Endothelial cell of umbilical vein (primary cell): Measurements from ENCODE around the gene RAB3C. TPM values are rescaled to one million over a fixed set of nuclear protein-coding genes. Genes with fewer than 3 reads are reported as not detected.

Source experiments
- BruUV-seq: library from RNA; stranded (reverse); fragments of 400-500 nt; replicated peaks from 2 replicates; lab custom pipeline; 2021; lab: Mats Ljungman, UMichigan
- CTCF ChIA-PET: fragments of 300-600, 350-600 bp; sonication (Branson Sonifier 250); formaldehyde crosslinking; loops from one replicate; lab custom pipeline; 2021; ENCODE audit warnings: antibody characterized with exemption, inconsistent platforms; lab: Charles Lee
- POLR2A ChIA-PET: fragments of 300-600, 350-600 bp; sonication (Branson Sonifier 250); formaldehyde crosslinking; loops from one replicate; lab custom pipeline; 2021; ENCODE audit warnings: antibody characterized with exemption, inconsistent platforms; lab: Charles Lee
- DNase-seq: peaks from one replicate; pipeline ENCODE4 v3.0.0-alpha.2; 2011; ENCODE audit warnings: low read depth, low spot score
- FAIRE-seq: peaks from 2 replicates; lab custom pipeline; 2011; peaks lifted over from hg19 to GRCh38; lab: Jason Lieb, UNC
- H2AFZ ChIP-seq: 2 replicates; pipeline ENCODE4 v1.6.0; 2012; ENCODE audit warnings: low read depth, low read length, control low read depth, inconsistent platforms
- H3K27ac ChIP-seq: 2 replicates; pipeline ENCODE4 v1.5.1; 2011; ENCODE audit warnings: low read depth, mild to moderate bottlenecking, control low read depth, low read length, moderate library complexity; ENCODE audit not compliant: insufficient read depth
- H3K27me3 ChIP-seq, 2 experiments: 2 replicates each; pipeline versions ENCODE4 v1.6.0 to v1.6.1; 2011; ENCODE audit warnings: low read length in 2 of 2, mixed read lengths in 1 of 2; ENCODE audit not compliant: control insufficient read depth in 2 of 2, insufficient read depth in 2 of 2
- H3K36me3 ChIP-seq, 2 experiments: 2 replicates in 1 of 2; 3 replicates in 1 of 2; pipeline ENCODE4 v1.5.1; 2011; ENCODE audit warnings: low read length in 2 of 2, mild to moderate bottlenecking in 1 of 2, moderate library complexity in 1 of 2; ENCODE audit not compliant: control insufficient read depth in 2 of 2, insufficient read depth in 2 of 2; ENCODE audit errors: extremely low read depth in 1 of 2
- H3K4me1 ChIP-seq: 3 replicates; pipeline ENCODE4 v1.5.1; 2011; ENCODE audit warnings: mild to moderate bottlenecking, low read length; ENCODE audit not compliant: control insufficient read depth, insufficient read depth; ENCODE audit errors: extremely low read depth
- H3K4me2 ChIP-seq: 2 replicates; pipeline ENCODE4 v1.6.1; 2011; ENCODE audit warnings: low read length, control low read depth, mixed read lengths; ENCODE audit not compliant: insufficient read depth
- H3K4me3 ChIP-seq, 3 experiments: fragments of 200-600 bp in 1 of 3; sonication (generic), shearing (Covaris generic) in 1 of 3; replicated peaks in 1 of 3; 2 replicates each; pipeline ENCODE4 v1.5.1; 2011 to 2016; ENCODE audit warnings: control low read depth in 3 of 3, low read length in 3 of 3, mild to moderate bottlenecking in 2 of 3, inconsistent platforms in 1 of 3, low read depth in 1 of 3, moderate library complexity in 1 of 3; ENCODE audit not compliant: insufficient read depth in 1 of 3
- H3K79me2 ChIP-seq: 2 replicates; pipeline ENCODE4 v1.6.0; 2012; ENCODE audit warnings: low read length, inconsistent platforms; ENCODE audit not compliant: control insufficient read depth, insufficient read depth
- H3K9ac ChIP-seq: replicated peaks from 2 replicates; pipeline ENCODE3; 2011; ENCODE audit warnings: low read length, control low read depth; ENCODE audit not compliant: insufficient read depth; ENCODE audit errors: extremely low read depth
- H3K9me1 ChIP-seq: replicated peaks from 3 replicates; pipeline ENCODE4 v1.6.0; 2011; ENCODE audit warnings: mild to moderate bottlenecking, low read length; ENCODE audit not compliant: control insufficient read depth, insufficient read depth; ENCODE audit errors: extremely low read depth
- H3K9me3 ChIP-seq: replicated peaks from 2 replicates; pipeline ENCODE4 v1.5.1; 2012; ENCODE audit warnings: low read length, inconsistent platforms; ENCODE audit not compliant: control insufficient read depth, insufficient read depth
- H4K20me1 ChIP-seq: replicated peaks from 2 replicates; pipeline ENCODE3; 2011; ENCODE audit warnings: mild to moderate bottlenecking, low read length; ENCODE audit not compliant: control insufficient read depth, insufficient read depth; ENCODE audit errors: extremely low read depth
- EZH2 ChIP-seq: IDR thresholded peaks from 2 replicates; pipeline ENCODE4 v1.6.1; 2012; ENCODE audit warnings: borderline replicate concordance, low read depth, mild to moderate bottlenecking, moderate library complexity, low read length, inconsistent platforms; ENCODE audit not compliant: severe bottlenecking
- FOS ChIP-seq: IDR thresholded peaks from 2 replicates; pipeline ENCODE4 v1.6.1; 2011; ENCODE audit warnings: mild to moderate bottlenecking, low read length, moderate library complexity, borderline replicate concordance; ENCODE audit not compliant: insufficient read depth
- GATA2 ChIP-seq: IDR thresholded peaks from 2 replicates; pipeline ENCODE4 v1.7.0; 2011; ENCODE audit warnings: low read depth, mild to moderate bottlenecking, moderate library complexity, mixed read lengths, low read length; ENCODE audit not compliant: insufficient read length, insufficient read depth
- JUN ChIP-seq: IDR thresholded peaks from 2 replicates; pipeline ENCODE4 v1.6.1; 2011; ENCODE audit warnings: borderline replicate concordance, low read depth; ENCODE audit not compliant: insufficient read length, insufficient read depth
- MYC ChIP-seq: IDR thresholded peaks from one replicate; pipeline ENCODE4 v1.6.1; 2011; ENCODE audit warnings: mild to moderate bottlenecking, low read depth, low read length
- POLR2A ChIP-seq: IDR thresholded peaks from 2 replicates; pipeline ENCODE4 v1.6.1; 2012; ENCODE audit warnings: low read depth, mild to moderate bottlenecking, control low read depth, low read length
- POLR2AphosphoS5 ChIP-seq: IDR thresholded peaks from 2 replicates; pipeline ENCODE4 v1.6.1; 2012; ENCODE audit warnings: low read depth, mild to moderate bottlenecking, control low read depth, low read length, moderate library complexity; ENCODE audit not compliant: insufficient read depth
- dilution Hi-C: fragments of 300-500 bp; cut with MboI; formaldehyde crosslinking; loops from one replicate; pipeline ENCODE4 v1.15.0; 2019; ENCODE audit warnings: low sequenced_read_pairs; ENCODE audit not compliant: extremely low pct_ligation_motif_present
- intact Hi-C: fragments of 100-400 bp; cut with micrococcal nuclease; formaldehyde crosslinking; loops from one replicate; pipeline ENCODE4 v1.10.0; 2022
- polyA plus RNA-seq, 4 experiments: library from polyadenylated mRNA; depleted of rRNA in 3 of 4; stranded (reverse) in 3 of 4; unstranded in 1 of 4; fragments of >200 nt; gene quantifications; 2 replicates each; pipeline versions ENCODE4 v1.2.1 to v1.2.3, GENCODE V29; 2011 to 2012; ENCODE audit warnings: missing spikeins in 1 of 4
- total RNA-seq: library from RNA; stranded (reverse); gene quantifications from 2 replicates; pipeline ENCODE4 v1.2.3, GENCODE V29; 2021
- TF ChIP-seq, protein P1 (sequence below), 2 donors: IDR thresholded peaks; 1 replicate in 1 of 2; 2 replicates in 1 of 2; pipeline ENCODE4 v1.5.1; 2011; ENCODE audit warnings: low read length in 2 of 2, mild to moderate bottlenecking in 2 of 2, moderate library complexity in 2 of 2, control low read depth in 1 of 2, inconsistent platforms in 1 of 2, low read depth in 1 of 2; ENCODE audit not compliant: insufficient read depth in 1 of 2; ENCODE audit errors: extremely low read depth in 1 of 2
- TF ChIP-seq, protein P2 (sequence below): IDR thresholded peaks from 2 replicates; pipeline ENCODE4 v1.6.1; 2011; ENCODE audit not compliant: insufficient read depth, insufficient read length

Gene RAB3C
- total and polyA plus RNA-seq, 2 donors (not counting 3 experiments of a cell fraction or from before 2014, with no cell fraction given) = 0.04 to 0.66 TPM

DNA sequence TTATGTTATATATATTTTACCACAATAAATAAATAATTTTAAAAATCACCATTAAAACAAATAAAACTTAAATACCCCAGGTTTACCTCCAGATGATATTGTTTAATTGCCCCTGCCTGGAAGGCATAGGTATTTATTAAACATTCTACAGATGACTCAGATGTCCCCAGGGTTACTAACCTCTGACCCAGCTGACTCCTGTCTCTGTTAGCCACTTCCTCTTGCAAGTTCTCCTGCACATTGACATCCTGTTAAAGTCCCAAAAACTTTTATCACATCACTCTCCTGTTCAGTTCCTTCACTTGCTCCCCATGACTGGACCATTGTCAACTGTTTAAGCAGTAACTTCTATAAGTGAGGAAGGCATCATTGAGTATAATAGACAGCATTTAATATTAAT is 37.0 kb upstream of the RAB3C start:
- DNase-seq (no peak), FAIRE-seq (no peak)
- Histone ChIP-seq H3K9me1 (no peaks in the 10 kb centered on the region), H3K4me1 (no peaks in the 10 kb centered on the region), H3K79me2 (no peaks in the 10 kb centered on the region), H4K20me1 (no peaks in the 10 kb centered on the region), H3K27ac (no peak overlapping the region), H3K9me3 (no peaks in the 10 kb centered on the region), H3K9ac (no peak overlapping the region), H3K36me3 (no peaks in the 10 kb centered on the region), H3K4me2 (no peak overlapping the region), H3K27me3 (no peaks in the 10 kb centered on the region), H2AFZ (no peak overlapping the region), H3K4me3 (no peak overlapping the region)
- TF ChIP-seq POLR2A (no peak), GATA2 (no peak), POLR2AphosphoS5 (no peak), EZH2 (no peak), FOS (no peak), MYC (no peak), JUN (no peak)
- TF ChIP-seq, protein P1, sequence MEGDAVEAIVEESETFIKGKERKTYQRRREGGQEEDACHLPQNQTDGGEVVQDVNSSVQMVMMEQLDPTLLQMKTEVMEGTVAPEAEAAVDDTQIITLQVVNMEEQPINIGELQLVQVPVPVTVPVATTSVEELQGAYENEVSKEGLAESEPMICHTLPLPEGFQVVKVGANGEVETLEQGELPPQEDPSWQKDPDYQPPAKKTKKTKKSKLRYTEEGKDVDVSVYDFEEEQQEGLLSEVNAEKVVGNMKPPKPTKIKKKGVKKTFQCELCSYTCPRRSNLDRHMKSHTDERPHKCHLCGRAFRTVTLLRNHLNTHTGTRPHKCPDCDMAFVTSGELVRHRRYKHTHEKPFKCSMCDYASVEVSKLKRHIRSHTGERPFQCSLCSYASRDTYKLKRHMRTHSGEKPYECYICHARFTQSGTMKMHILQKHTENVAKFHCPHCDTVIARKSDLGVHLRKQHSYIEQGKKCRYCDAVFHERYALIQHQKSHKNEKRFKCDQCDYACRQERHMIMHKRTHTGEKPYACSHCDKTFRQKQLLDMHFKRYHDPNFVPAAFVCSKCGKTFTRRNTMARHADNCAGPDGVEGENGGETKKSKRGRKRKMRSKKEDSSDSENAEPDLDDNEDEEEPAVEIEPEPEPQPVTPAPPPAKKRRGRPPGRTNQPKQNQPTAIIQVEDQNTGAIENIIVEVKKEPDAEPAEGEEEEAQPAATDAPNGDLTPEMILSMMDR (IDR thresholded peaks at IDR 0.05; ENCODE audit: extremely low read depth in 1 of 2, insufficient read depth in 1 of 2, low read depth in 1 of 2, low read length in 2 of 2) = no peak
- TF ChIP-seq, protein P2, sequence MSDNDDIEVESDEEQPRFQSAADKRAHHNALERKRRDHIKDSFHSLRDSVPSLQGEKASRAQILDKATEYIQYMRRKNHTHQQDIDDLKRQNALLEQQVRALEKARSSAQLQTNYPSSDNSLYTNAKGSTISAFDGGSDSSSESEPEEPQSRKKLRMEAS = no peak
- intact Hi-C loops = no loop called here
- dilution Hi-C loops = no loop called here
- no TSS peak for BruUV-seq
- ChIA-PET POLR2A (no interaction called here), CTCF (interaction anchor here (1.4 kb wide), 1 partner anchor 13 kb away, joined by 3 read pairs; no protein-coding TSS in a partner anchor)
